ENCODE data around the gene GTPBP4. TPM values are rescaled to one million over a fixed set of nuclear protein-coding genes. Genes with fewer than 3 reads are reported as not detected.

Gene GTPBP4
- total and polyA plus RNA-seq, 2 of the 13 experiments (the other 11 are each of a cell fraction or from before 2014, with no cell fraction given), result 24.1 to 85.5 TPM

DNA sequence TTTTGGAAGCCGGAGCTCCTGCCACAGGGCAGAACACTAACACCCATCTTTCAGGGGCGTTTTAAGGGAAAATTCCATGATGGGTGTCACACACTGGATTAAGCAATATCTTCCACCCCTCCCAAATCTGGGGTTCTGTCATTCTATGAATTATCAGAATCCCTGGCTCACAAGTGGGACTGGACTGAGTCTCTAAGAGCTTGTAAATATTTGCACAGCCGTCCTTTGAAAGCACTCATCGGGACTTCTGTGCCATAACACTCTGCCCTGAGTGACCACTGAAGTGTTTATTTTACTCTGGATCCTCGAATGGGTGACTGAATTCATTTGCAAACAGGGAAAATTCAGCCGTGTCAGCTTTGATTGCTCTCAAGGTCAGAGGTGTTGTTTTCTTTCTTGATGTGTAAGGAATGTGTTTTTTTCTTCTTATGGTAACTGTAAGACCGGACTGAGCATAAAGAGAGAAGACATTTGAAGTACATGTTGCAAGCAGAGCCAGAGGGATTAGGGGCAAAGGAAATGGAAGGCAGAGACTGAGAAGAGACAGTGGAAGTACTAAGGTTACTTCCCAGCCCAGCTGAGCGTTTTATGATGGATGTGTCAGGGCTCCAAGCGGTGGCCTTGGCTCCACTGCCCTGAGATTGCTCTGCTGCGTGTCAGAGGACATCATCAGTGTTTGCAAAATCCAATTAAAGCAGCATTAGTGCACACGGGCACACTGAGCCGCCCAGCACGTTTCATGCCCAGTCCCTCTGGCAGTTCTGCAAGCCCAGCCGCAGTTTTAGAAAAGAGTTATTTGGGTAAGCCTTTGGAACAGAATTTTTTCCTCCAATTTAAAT is 17.7 kb upstream of the GTPBP4 start (continued):
- TF ChIP-seq, protein P1, sequence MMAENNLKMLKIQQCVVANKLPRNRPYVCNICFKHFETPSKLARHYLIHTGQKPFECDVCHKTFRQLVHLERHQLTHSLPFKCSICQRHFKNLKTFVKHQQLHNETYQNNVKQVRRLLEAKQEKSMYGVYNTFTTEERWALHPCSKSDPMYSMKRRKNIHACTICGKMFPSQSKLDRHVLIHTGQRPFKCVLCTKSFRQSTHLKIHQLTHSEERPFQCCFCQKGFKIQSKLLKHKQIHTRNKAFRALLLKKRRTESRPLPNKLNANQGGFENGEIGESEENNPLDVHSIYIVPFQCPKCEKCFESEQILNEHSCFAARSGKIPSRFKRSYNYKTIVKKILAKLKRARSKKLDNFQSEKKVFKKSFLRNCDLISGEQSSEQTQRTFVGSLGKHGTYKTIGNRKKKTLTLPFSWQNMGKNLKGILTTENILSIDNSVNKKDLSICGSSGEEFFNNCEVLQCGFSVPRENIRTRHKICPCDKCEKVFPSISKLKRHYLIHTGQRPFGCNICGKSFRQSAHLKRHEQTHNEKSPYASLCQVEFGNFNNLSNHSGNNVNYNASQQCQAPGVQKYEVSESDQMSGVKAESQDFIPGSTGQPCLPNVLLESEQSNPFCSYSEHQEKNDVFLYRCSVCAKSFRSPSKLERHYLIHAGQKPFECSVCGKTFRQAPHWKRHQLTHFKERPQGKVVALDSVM (CRISPR knock-in tag; IDR thresholded peaks at IDR 0.05), result no peak; the same call in 1 of the 2 replicates
- TF ChIP-seq, protein P2, sequence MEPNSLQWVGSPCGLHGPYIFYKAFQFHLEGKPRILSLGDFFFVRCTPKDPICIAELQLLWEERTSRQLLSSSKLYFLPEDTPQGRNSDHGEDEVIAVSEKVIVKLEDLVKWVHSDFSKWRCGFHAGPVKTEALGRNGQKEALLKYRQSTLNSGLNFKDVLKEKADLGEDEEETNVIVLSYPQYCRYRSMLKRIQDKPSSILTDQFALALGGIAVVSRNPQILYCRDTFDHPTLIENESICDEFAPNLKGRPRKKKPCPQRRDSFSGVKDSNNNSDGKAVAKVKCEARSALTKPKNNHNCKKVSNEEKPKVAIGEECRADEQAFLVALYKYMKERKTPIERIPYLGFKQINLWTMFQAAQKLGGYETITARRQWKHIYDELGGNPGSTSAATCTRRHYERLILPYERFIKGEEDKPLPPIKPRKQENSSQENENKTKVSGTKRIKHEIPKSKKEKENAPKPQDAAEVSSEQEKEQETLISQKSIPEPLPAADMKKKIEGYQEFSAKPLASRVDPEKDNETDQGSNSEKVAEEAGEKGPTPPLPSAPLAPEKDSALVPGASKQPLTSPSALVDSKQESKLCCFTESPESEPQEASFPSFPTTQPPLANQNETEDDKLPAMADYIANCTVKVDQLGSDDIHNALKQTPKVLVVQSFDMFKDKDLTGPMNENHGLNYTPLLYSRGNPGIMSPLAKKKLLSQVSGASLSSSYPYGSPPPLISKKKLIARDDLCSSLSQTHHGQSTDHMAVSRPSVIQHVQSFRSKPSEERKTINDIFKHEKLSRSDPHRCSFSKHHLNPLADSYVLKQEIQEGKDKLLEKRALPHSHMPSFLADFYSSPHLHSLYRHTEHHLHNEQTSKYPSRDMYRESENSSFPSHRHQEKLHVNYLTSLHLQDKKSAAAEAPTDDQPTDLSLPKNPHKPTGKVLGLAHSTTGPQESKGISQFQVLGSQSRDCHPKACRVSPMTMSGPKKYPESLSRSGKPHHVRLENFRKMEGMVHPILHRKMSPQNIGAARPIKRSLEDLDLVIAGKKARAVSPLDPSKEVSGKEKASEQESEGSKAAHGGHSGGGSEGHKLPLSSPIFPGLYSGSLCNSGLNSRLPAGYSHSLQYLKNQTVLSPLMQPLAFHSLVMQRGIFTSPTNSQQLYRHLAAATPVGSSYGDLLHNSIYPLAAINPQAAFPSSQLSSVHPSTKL (CRISPR knock-in tag; IDR thresholded peaks at IDR 0.05), result peak; percentile 87
- TF ChIP-seq KAT7 (CRISPR knock-in tag; IDR thresholded peaks at IDR 0.05; ENCODE audit: borderline replicate concordance) (no peak), NR2F2 (IDR thresholded peaks at IDR 0.05; ENCODE audit: borderline replicate concordance, low read depth) (peak; percentile 94), MZF1 (CRISPR knock-in tag; IDR thresholded peaks at IDR 0.05; ENCODE audit: borderline replicate concordance) (no peak), DPF2 (CRISPR knock-in tag; IDR thresholded peaks at IDR 0.05; ENCODE audit: borderline replicate concordance, low read depth) (peak; percentile 71; the same call in 1 of the 2 replicates), ATF1 (CRISPR knock-in tag; IDR thresholded peaks at IDR 0.05) (peak; percentile 50), ZFP36L2 (CRISPR knock-in tag; IDR thresholded peaks at IDR 0.05) (no peak), PAX8 (CRISPR knock-in tag; IDR thresholded peaks at IDR 0.05; ENCODE audit: borderline replicate concordance) (no peak), SATB2 (CRISPR knock-in tag; IDR thresholded peaks at IDR 0.05) (no peak), NFE2L1 (CRISPR knock-in tag; IDR thresholded peaks at IDR 0.05; ENCODE audit: borderline replicate concordance) (no peak), ZNF253 (CRISPR knock-in tag; IDR thresholded peaks at IDR 0.05; ENCODE audit: borderline replicate concordance) (no peak), ZNF570 (CRISPR knock-in tag; IDR thresholded peaks at IDR 0.05; ENCODE audit: borderline replicate concordance) (no peak), ZNF775 (CRISPR knock-in tag; IDR thresholded peaks at IDR 0.05; ENCODE audit: borderline replicate concordance) (0 out of 2 replicates have a peak, but pooled peaks have one; percentile 66), KDM3A (CRISPR knock-in tag; IDR thresholded peaks at IDR 0.05; ENCODE audit: low read depth) (no peak), BRD4 (CRISPR knock-in tag; IDR thresholded peaks at IDR 0.05) (no peak)
- TF ChIP-seq, protein P3, sequence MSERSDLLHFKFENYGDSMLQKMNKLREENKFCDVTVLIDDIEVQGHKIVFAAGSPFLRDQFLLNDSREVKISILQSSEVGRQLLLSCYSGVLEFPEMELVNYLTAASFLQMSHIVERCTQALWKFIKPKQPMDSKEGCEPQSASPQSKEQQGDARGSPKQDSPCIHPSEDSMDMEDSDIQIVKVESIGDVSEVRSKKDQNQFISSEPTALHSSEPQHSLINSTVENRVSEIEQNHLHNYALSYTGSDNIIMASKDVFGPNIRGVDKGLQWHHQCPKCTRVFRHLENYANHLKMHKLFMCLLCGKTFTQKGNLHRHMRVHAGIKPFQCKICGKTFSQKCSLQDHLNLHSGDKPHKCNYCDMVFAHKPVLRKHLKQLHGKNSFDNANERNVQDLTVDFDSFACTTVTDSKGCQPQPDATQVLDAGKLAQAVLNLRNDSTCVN (CRISPR knock-in tag; IDR thresholded peaks at IDR 0.05; ENCODE audit: borderline replicate concordance), result peak; percentile 94
- TF ChIP-seq, protein P4, sequence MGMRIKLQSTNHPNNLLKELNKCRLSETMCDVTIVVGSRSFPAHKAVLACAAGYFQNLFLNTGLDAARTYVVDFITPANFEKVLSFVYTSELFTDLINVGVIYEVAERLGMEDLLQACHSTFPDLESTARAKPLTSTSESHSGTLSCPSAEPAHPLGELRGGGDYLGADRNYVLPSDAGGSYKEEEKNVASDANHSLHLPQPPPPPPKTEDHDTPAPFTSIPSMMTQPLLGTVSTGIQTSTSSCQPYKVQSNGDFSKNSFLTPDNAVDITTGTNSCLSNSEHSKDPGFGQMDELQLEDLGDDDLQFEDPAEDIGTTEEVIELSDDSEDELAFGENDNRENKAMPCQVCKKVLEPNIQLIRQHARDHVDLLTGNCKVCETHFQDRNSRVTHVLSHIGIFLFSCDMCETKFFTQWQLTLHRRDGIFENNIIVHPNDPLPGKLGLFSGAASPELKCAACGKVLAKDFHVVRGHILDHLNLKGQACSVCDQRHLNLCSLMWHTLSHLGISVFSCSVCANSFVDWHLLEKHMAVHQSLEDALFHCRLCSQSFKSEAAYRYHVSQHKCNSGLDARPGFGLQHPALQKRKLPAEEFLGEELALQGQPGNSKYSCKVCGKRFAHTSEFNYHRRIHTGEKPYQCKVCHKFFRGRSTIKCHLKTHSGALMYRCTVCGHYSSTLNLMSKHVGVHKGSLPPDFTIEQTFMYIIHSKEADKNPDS (CRISPR knock-in tag; IDR thresholded peaks at IDR 0.05), result no peak
- TF ChIP-seq, protein P5, sequence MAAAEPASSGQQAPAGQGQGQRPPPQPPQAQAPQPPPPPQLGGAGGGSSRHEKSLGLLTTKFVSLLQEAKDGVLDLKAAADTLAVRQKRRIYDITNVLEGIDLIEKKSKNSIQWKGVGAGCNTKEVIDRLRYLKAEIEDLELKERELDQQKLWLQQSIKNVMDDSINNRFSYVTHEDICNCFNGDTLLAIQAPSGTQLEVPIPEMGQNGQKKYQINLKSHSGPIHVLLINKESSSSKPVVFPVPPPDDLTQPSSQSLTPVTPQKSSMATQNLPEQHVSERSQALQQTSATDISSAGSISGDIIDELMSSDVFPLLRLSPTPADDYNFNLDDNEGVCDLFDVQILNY (CRISPR knock-in tag; conservative IDR thresholded peaks at IDR 0.05), result no peak

Measured in HepG2 (cell line).